ENCODE measurements around the gene TAF4B.

TAF4B gene

GRCh38 chr18:26397019-26397418 lies 170.8 kb downstream of the TAF4B start:
- H3K36me3 ChIP-seq = 0 out of 2 replicates have a peak, but pooled peaks cover 3% of the 10 kb centered on the region
- H3K4me1 ChIP-seq = no peaks in the 10 kb centered on the region
- TF ChIP-seq Cebpa-rat (IDR thresholded peaks at IDR 0.05) = no peak

GRCh38 chr18:26403491-26403890 lies 177.2 kb downstream of the TAF4B start:
- no peaks in the 10 kb centered on the region for H3K27me3 ChIP-seq
- H3K4me1 ChIP-seq = no peaks in the 10 kb centered on the region
- H3K4me3 ChIP-seq = no peak overlapping the region
- no peak overlapping the region for H3K9ac ChIP-seq
- H3K9me3 ChIP-seq = no peaks in the 10 kb centered on the region
- no peaks in the 10 kb centered on the region for H3K36me3 ChIP-seq
- no peak overlapping the region for H3K27ac ChIP-seq
- no peak for TF ChIP-seq Cebpa-rat (IDR thresholded peaks at IDR 0.05)
- H3K4me2 ChIP-seq = no peak overlapping the region
- no peaks in the 10 kb centered on the region for H4K20me1 ChIP-seq

More at GRCh38 chr18:26397019-26397418, 170.8 kb downstream of the TAF4B start:
- Histone ChIP-seq H3K9me3 (no peaks in the 10 kb centered on the region), H3K9ac (no peak overlapping the region), H3K4me3 (no peak overlapping the region), H3K27me3 (no peaks in the 10 kb centered on the region; the same call in 1 of the 2 replicates), H3K4me2 (no peak overlapping the region), H4K20me1 (no peaks in the 10 kb centered on the region), H3K27ac (no peak overlapping the region)

DNA sequence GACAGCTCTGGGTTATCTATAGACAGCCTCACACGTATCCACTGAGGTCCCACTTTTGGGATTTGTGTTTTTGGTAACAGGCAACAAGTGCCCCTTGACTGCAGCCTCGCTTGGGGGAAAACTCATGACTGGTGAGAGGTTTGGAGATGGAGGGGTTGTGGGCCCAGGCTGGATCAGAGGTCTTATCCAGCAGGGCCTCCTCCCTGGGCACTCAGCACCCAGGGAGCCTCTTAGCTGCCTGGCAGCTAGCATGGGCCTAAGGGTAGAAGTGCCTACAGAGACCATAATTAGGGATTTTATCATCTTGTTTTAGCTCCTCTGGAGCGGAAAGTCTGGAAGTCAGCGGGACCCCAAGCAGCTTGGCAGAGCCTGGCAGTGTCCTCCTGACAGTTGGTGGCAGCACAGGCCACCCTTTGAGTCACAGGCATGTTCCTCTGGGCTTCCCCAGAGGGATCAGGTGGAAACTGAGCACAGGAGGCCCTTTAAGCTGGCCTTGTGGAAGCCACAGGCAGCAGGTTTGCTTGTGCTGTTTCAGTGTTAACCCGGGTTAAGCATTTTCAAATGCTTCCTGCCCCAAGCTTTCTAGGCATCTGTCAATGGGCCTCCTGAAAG lies 179.1 kb downstream of the TAF4B start:
- H3K4me3 ChIP-seq = no peak overlapping the region
- no peaks in the 10 kb centered on the region for H4K20me1 ChIP-seq
- no peak overlapping the region for H3K27ac ChIP-seq
- no peak overlapping the region for H3K4me2 ChIP-seq
- no peak overlapping the region for H3K9ac ChIP-seq
- no peak for TF ChIP-seq Cebpa-rat (IDR thresholded peaks at IDR 0.05)
- no peaks in the 10 kb centered on the region for H3K36me3 ChIP-seq
- no peaks in the 10 kb centered on the region for H3K4me1 ChIP-seq
- no peaks in the 10 kb centered on the region for H3K27me3 ChIP-seq
- H3K9me3 ChIP-seq = no peaks in the 10 kb centered on the region

DNA sequence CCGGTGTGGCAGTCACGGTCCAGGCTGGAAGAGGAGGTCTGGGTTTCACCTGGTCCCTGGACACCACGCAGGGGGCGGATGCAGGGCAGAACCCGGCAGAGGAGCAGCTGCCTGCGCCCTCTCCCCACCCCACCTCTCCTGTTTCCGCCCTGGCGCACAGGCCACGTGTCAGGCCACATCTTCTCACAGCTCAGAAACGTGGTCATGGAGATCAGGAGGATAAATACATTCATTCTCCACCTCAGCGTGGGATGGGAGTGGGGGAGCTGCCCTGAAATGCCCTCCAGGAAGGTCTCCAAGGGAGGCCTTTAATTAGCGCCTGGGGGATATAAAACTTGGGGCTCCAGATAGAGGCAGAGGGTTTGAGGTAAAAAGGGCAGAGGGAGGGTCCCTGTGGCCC lies 180.1 kb downstream of the TAF4B start:
- no peak overlapping the region for H3K9ac ChIP-seq
- no peak for TF ChIP-seq Cebpa-rat (IDR thresholded peaks at IDR 0.05)
- no peak overlapping the region for H3K4me2 ChIP-seq
- no peaks in the 10 kb centered on the region for H3K27me3 ChIP-seq
- H3K4me3 ChIP-seq = no peak overlapping the region
- H3K27ac ChIP-seq = no peak overlapping the region
- no peaks in the 10 kb centered on the region for H3K36me3 ChIP-seq
- no peaks in the 10 kb centered on the region for H3K9me3 ChIP-seq
- no peaks in the 10 kb centered on the region for H3K4me1 ChIP-seq
- H4K20me1 ChIP-seq = no peaks in the 10 kb centered on the region

- no peak overlapping the region for H3K4me2 ChIP-seq
- H3K27ac ChIP-seq = no peak overlapping the region
- no peaks in the 10 kb centered on the region for H3K4me1 ChIP-seq
- no peaks in the 10 kb centered on the region for H3K27me3 ChIP-seq
- no peak overlapping the region for H3K9ac ChIP-seq
- no peaks in the 10 kb centered on the region for H3K36me3 ChIP-seq
- H3K9me3 ChIP-seq = no peaks in the 10 kb centered on the region
- H4K20me1 ChIP-seq = no peaks in the 10 kb centered on the region
- H3K4me3 ChIP-seq = no peak overlapping the region
- TF ChIP-seq Cebpa-rat (IDR thresholded peaks at IDR 0.05) = no peak
These were observed 180.7 kb downstream of the TAF4B start for GRCh38 chr18:26406854-26407517.

DNA sequence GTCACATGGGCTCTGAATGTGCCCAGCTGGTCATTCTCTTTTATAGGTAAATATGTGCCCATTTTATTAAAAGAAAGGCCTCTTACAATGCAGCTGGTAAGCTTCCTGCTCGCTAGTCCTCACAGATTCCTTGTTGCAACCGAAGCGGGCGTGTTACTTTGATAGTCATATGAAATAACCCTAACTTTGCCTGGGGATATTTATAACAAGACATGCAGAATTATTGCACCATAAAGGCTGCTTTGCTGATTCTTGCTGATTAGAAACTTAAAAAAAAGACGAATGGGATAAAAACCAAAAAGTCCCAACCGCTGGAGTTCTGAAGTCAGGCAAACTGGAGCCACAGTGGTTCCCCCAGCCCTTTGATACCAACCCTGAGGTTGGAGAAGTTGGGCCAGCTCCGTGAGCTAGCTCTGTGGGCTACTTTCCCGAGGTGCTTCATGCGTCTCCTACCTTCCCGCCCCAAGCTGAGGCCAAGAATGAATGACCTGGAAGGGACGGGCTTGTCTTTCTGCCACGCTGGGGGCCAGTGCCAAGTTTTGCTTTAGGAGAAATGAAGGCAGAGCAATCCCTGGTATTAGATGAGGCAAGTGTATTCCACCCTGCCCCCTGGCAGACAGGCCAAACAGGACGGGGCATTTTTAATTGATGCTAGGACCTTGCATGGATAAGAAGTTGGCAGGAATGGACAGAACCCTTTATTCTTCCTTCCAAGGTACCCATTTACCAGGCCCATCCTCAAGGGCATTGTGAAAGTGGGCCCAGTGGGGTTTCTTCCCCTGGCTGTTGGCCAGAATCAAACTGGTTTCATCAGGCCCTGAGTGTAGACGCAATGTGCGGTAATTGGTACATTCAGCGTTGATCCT lies 181.7 kb downstream of the TAF4B start:
- no peak overlapping the region for H3K4me2 ChIP-seq
- H3K4me1 ChIP-seq = no peaks in the 10 kb centered on the region
- no peaks in the 10 kb centered on the region for H3K36me3 ChIP-seq
- no peak overlapping the region for H3K9ac ChIP-seq
- no peak overlapping the region for H3K27ac ChIP-seq
- H3K9me3 ChIP-seq = no peaks in the 10 kb centered on the region
- H3K27me3 ChIP-seq = no peaks in the 10 kb centered on the region
- no peak overlapping the region for H3K4me3 ChIP-seq
- no peaks in the 10 kb centered on the region for H4K20me1 ChIP-seq
- no peak for TF ChIP-seq Cebpa-rat (IDR thresholded peaks at IDR 0.05)

DNA sequence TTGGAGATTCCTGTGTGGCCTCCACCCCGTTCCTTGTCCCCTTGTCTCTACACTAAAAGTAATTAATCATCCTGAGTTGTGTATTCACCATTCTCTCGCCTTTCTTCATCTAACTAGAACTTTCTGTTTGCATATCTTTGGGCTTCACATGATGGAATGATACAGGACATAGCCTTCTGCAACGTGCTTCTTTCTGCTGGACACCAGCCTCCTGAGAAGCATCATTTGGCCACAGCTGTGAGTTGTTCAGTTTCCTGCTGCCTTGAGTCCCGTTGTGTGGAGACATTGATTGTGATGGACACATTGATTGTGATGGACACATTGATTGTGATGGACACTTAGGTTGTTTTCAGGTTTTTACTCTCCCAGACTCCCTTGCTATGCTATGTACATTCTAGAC lies 182.8 kb downstream of the TAF4B start:
- H3K27me3 ChIP-seq = no peaks in the 10 kb centered on the region
- H3K4me2 ChIP-seq = no peak overlapping the region
- no peak overlapping the region for H3K4me3 ChIP-seq
- no peaks in the 10 kb centered on the region for H4K20me1 ChIP-seq
- H3K36me3 ChIP-seq = no peaks in the 10 kb centered on the region
- H3K27ac ChIP-seq = no peak overlapping the region
- no peak overlapping the region for H3K9ac ChIP-seq
- no peak for TF ChIP-seq Cebpa-rat (IDR thresholded peaks at IDR 0.05)
- no peaks in the 10 kb centered on the region for H3K9me3 ChIP-seq
- no peaks in the 10 kb centered on the region for H3K4me1 ChIP-seq

DNA sequence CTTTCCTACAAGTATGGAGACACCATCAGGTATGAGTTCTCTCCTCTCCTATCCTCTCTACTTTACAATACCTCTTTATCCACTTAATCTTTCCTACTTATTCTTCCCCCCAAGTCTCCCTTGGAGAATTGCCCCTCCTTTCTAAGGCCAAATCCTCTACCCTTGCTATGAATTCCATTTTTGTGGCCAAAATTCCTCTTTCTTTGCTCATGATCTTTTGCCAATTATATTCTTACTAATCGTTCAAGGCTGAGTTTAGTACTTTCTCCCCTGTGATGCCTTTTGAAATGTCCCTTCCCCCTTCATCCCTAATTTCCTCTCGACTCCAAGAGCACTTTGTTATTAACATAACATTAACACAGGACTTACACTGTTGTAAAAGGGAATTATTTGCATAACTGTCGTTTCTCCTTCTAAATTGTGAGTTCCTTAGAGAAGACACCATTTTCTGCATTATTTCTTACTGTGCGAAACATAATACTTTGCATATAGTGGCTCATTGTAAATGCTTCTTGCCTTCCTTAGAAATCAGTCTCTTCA lies 188.7 kb downstream of the TAF4B start:
- Histone ChIP-seq H3K27me3 (no peaks in the 10 kb centered on the region), H3K9ac (no peak overlapping the region), H3K9me3 (no peaks in the 10 kb centered on the region), H3K4me1 (no peaks in the 10 kb centered on the region), H4K20me1 (no peaks in the 10 kb centered on the region), H3K36me3 (no peaks in the 10 kb centered on the region), H3K4me3 (no peak overlapping the region), H3K27ac (no peak overlapping the region), H3K4me2 (no peak overlapping the region)
- TF ChIP-seq Cebpa-rat (IDR thresholded peaks at IDR 0.05) = no peak

DNA sequence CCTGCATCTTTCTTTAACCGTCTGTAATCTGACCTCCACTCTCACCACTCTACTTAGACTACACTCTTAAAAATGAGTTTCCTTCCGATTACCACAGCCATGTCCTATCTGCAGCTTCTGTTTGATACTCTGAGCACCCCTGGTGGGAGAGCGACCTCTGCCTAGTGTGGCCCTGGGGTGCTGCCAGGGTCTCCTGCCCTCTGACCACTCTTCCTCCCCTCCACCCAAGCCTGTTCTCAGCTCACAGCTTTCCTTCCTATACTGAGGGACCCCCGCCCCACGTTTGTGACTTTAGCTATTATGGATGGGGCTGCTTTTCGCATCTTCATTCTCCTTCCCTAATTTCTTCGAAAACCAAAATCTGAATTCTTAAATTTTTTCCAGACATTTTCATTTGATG lies 189.4 kb downstream of the TAF4B start:
- Histone ChIP-seq H3K4me1 (no peaks in the 10 kb centered on the region), H3K4me3 (no peak overlapping the region), H3K4me2 (no peak overlapping the region), H4K20me1 (no peaks in the 10 kb centered on the region), H3K9ac (no peak overlapping the region), H3K27me3 (no peaks in the 10 kb centered on the region), H3K27ac (no peak overlapping the region), H3K36me3 (no peaks in the 10 kb centered on the region), H3K9me3 (no peaks in the 10 kb centered on the region)
- no peak for TF ChIP-seq Cebpa-rat (IDR thresholded peaks at IDR 0.05)

All from BLaER1 (cell line).